ENCODE data around the gene DIDO1. TPM values are rescaled to one million over a fixed set of nuclear protein-coding genes. Genes with fewer than 3 reads are reported as not detected.

Gene DIDO1
- total RNA-seq, 1 donor from 2014 or later, result 58.7 TPM

- no peak for DNase-seq (ENCODE audit: extremely low spot score in 2 of 2)
- no peak overlapping the region for H3K4me3 ChIP-seq
- peaks cover 0 to 38% of the 10 kb centered on the region in 2 donors for H3K36me3 ChIP-seq
- intact Hi-C loops (cut with DNase I), result loop anchor here (5.0 kb wide), 1 partner anchor 108 kb away; the partner anchor contains the start of gene BHLHE23
- peak overlapping the region; percentile 41 for H3K27ac ChIP-seq
- H3K4me1 ChIP-seq, result peaks cover 33% of the 10 kb centered on the region
- TF ChIP-seq POLR2A (IDR thresholded peaks at IDR 0.05), result no peak
- no peak for TF ChIP-seq POLR2AphosphoS5 (IDR thresholded peaks at IDR 0.05; ENCODE audit: insufficient read depth in 1 of 2, low read depth in 1 of 2)
- TF ChIP-seq, protein P1, sequence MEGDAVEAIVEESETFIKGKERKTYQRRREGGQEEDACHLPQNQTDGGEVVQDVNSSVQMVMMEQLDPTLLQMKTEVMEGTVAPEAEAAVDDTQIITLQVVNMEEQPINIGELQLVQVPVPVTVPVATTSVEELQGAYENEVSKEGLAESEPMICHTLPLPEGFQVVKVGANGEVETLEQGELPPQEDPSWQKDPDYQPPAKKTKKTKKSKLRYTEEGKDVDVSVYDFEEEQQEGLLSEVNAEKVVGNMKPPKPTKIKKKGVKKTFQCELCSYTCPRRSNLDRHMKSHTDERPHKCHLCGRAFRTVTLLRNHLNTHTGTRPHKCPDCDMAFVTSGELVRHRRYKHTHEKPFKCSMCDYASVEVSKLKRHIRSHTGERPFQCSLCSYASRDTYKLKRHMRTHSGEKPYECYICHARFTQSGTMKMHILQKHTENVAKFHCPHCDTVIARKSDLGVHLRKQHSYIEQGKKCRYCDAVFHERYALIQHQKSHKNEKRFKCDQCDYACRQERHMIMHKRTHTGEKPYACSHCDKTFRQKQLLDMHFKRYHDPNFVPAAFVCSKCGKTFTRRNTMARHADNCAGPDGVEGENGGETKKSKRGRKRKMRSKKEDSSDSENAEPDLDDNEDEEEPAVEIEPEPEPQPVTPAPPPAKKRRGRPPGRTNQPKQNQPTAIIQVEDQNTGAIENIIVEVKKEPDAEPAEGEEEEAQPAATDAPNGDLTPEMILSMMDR (IDR thresholded peaks at IDR 0.05), result no peak
- no peaks in the 10 kb centered on the region for H3K27me3 ChIP-seq
- H3K9me3 ChIP-seq, result no peaks in the 10 kb centered on the region
These were observed 26.7 kb downstream of the DIDO1 start for GRCh38 chr20:62899633-62900051.

DNA sequence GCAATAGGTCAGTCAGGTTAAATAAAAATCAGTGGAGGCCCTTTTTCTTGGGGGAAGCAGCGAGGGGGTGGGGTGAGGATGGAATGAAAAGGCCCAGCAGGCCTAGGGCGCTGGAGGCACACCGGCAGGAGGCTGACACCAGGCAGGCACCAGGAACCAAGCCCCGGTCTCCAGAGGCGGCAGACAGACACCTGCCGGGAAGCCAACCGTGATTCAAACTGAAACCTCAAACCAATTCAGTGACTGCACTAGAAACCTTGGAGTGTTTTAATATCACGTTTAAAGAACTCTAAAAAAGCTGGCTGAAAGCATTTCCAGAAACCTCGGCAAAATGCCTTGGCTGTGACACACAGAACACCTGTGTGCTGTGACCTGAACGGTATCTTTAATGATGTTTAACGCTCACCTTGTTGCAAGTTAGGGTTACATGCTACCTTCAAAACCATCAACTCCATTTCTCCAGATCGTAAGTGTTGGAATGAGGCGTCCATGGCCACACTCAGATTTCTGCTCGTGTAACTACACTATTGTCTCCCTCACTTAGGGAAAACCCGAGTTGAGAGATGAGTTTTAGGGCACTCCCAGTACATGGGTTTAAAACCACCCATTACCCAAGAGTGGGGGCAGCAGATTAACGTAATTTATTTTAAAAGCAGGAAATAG lies 27.2 kb downstream of the DIDO1 start:
- DNase-seq (ENCODE audit: extremely low spot score in 2 of 2), result no peak
- H3K4me1 ChIP-seq, result peaks cover 33% of the 10 kb centered on the region
- peaks cover 0 to 38% of the 10 kb centered on the region in 2 donors for H3K36me3 ChIP-seq
- no peak overlapping the region for H3K4me3 ChIP-seq
- H3K27me3 ChIP-seq, result no peaks in the 10 kb centered on the region
- H3K27ac ChIP-seq, result no peak overlapping the region
- intact Hi-C loops (cut with DNase I), result no loop called here
- H3K9me3 ChIP-seq, result no peaks in the 10 kb centered on the region
- no peak for TF ChIP-seq POLR2A (IDR thresholded peaks at IDR 0.05)
- TF ChIP-seq POLR2AphosphoS5 (IDR thresholded peaks at IDR 0.05; ENCODE audit: insufficient read depth in 1 of 2, low read depth in 1 of 2), result peak in 1 of 2 donors; percentile 4
- TF ChIP-seq, protein P1 (IDR thresholded peaks at IDR 0.05), result no peak

- DNase-seq (ENCODE audit: extremely low spot score in 2 of 2), result no peak
- H3K27me3 ChIP-seq, result no peaks in the 10 kb centered on the region
- H3K4me3 ChIP-seq, result no peak overlapping the region
- intact Hi-C loops (cut with DNase I), result no loop called here
- H3K36me3 ChIP-seq, result peaks cover 0 to 38% of the 10 kb centered on the region in 2 donors
- H3K4me1 ChIP-seq, result peaks cover 33% of the 10 kb centered on the region
- H3K27ac ChIP-seq, result no peak overlapping the region
- TF ChIP-seq, protein P1 (IDR thresholded peaks at IDR 0.05), result no peak
- TF ChIP-seq POLR2AphosphoS5 (IDR thresholded peaks at IDR 0.05; ENCODE audit: insufficient read depth in 1 of 2, low read depth in 1 of 2) (peak in 1 of 2 donors; percentile 14), POLR2A (IDR thresholded peaks at IDR 0.05) (no peak)
- no peaks in the 10 kb centered on the region for H3K9me3 ChIP-seq
These were observed 28.0 kb downstream of the DIDO1 start for GRCh38 chr20:62898093-62898964.

- peaks cover 0 to 38% of the 10 kb centered on the region in 2 donors for H3K36me3 ChIP-seq
- intact Hi-C loops (cut with DNase I), result no loop called here
These were observed 28.6 kb downstream of the DIDO1 start for GRCh38 chr20:62897666-62898065.

More at GRCh38 chr20:62897666-62898065, 28.6 kb downstream of the DIDO1 start:
- Histone ChIP-seq H3K27ac (no peak overlapping the region), H3K4me1 (peaks cover 33% of the 10 kb centered on the region), H3K4me3 (no peak overlapping the region), H3K9me3 (no peaks in the 10 kb centered on the region), H3K27me3 (no peaks in the 10 kb centered on the region)
- DNase-seq (ENCODE audit: extremely low spot score in 2 of 2), result no peak
- TF ChIP-seq POLR2AphosphoS5 (IDR thresholded peaks at IDR 0.05; ENCODE audit: insufficient read depth in 1 of 2, low read depth in 1 of 2) (no peak), POLR2A (IDR thresholded peaks at IDR 0.05) (no peak)
- TF ChIP-seq, protein P1 (IDR thresholded peaks at IDR 0.05), result no peak

Measured in vagina (tissue), 2 donors.